Thyroid gland (tissue), 4 donors: ENCODE data around the gene DAAM2. TPM values are rescaled to one million over a fixed set of nuclear protein-coding genes. Genes with fewer than 3 reads are reported as not detected.

Source experiments
- DNase-seq, 2 donors: peaks; one replicate each; pipeline ENCODE4 v3.0.0-alpha.2; 2019
- H3K27ac ChIP-seq, 3 donors: fragments of 200-600 bp; sonication (generic); 1 replicate in 2 of 3; 2 replicates in 1 of 3; pipeline ENCODE4 v1.5.1; 2016 to 2019; ENCODE audit warnings: mild to moderate bottlenecking in 1 of 3, moderate library complexity in 1 of 3
- H3K27me3 ChIP-seq: fragments of 200-600 bp; sonication (generic); one replicate; pipeline ENCODE4 v1.5.1; 2019
- H3K36me3 ChIP-seq, 2 donors: fragments of 200-600 bp; sonication (generic); one replicate each; pipeline ENCODE4 v1.5.1; 2016 to 2019
- H3K4me1 ChIP-seq, 2 donors: fragments of 200-600 bp; sonication (generic); one replicate each; pipeline ENCODE4 v1.5.1; 2017 to 2019
- H3K4me3 ChIP-seq, 3 donors: fragments of 200-600 bp; sonication (generic); replicated peaks in 1 of 3; 1 replicate in 2 of 3; 2 replicates in 1 of 3; pipeline ENCODE4 v1.5.1; 2016; ENCODE audit warnings: mild to moderate bottlenecking in 1 of 3
- H3K9me3 ChIP-seq: fragments of 200-600 bp; sonication (generic); one replicate; pipeline ENCODE4 v1.5.1; 2017
- POLR2A ChIP-seq, 2 donors: fragments of 450-650 bp; IDR thresholded peaks; one replicate each; pipeline ENCODE4 v1.6.1; 2017; ENCODE audit warnings: antibody characterized with exemption in 2 of 2, mild to moderate bottlenecking in 2 of 2, moderate library complexity in 1 of 2
- WGBS, 2 donors: methylation state at CpG; one replicate each; pipeline ENCODE4 v1.1.5; 2017; 5-methylcytosine and 5-hydroxymethylcytosine counted together
- intact Hi-C: fragments of 100-400 bp; cut with DNase I; formaldehyde crosslinking; loops from one replicate; pipeline ENCODE4 v1.15.1; 2023
- total RNA-seq, 4 donors: library from RNA; depleted of rRNA; stranded (reverse); fragments of >200 nt; gene quantifications; one replicate each; pipeline ENCODE4 v1.2.3, GENCODE V29; 2016
- TF ChIP-seq, protein P1 (sequence below), 6 experiments: fragments of 200-600 bp in 3 of 6; fragments of 450-650 bp in 3 of 6; sonication (generic) in 3 of 6; IDR thresholded peaks; one replicate each; pipeline ENCODE4 v1.5.1; 2016 to 2019; ENCODE audit warnings: antibody characterized with exemption in 6 of 6, mild to moderate bottlenecking in 2 of 6, inconsistent platforms in 1 of 6, moderate library complexity in 1 of 6

Gene DAAM2
- total RNA-seq, 4 donors from 2014 or later = 17.8 to 37.0 (median 23.8) TPM

DNA sequence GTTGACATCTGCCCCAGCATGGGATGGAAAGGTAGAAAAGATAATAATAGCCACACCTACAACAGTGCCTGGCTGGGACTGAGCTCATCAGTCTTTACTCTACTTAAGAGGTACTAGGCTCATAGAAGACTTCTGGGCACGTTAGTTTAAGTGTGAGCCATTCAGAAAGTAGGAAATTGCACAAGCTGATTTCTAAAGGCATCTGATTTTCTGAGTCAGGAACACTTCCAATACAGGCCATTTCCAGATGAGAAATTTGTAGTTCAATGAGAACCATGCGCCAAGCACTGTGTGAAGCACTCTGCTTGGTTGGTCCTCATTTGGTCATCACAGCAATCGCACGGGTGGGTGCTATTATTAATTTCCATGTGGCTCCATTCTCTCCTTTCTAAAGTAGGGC, 99.8 kb downstream of the DAAM2 start:
- TF ChIP-seq, protein P1, sequence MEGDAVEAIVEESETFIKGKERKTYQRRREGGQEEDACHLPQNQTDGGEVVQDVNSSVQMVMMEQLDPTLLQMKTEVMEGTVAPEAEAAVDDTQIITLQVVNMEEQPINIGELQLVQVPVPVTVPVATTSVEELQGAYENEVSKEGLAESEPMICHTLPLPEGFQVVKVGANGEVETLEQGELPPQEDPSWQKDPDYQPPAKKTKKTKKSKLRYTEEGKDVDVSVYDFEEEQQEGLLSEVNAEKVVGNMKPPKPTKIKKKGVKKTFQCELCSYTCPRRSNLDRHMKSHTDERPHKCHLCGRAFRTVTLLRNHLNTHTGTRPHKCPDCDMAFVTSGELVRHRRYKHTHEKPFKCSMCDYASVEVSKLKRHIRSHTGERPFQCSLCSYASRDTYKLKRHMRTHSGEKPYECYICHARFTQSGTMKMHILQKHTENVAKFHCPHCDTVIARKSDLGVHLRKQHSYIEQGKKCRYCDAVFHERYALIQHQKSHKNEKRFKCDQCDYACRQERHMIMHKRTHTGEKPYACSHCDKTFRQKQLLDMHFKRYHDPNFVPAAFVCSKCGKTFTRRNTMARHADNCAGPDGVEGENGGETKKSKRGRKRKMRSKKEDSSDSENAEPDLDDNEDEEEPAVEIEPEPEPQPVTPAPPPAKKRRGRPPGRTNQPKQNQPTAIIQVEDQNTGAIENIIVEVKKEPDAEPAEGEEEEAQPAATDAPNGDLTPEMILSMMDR (IDR thresholded peaks at IDR 0.05) = no peak
- TF ChIP-seq POLR2A (IDR thresholded peaks at IDR 0.05) = no peak
- peaks cover 0 to 3% of the 10 kb centered on the region in 2 donors for H3K36me3 ChIP-seq
- no peak for DNase-seq
- H3K4me3 ChIP-seq = no peak overlapping the region
- H3K9me3 ChIP-seq = no peaks in the 10 kb centered on the region
- intact Hi-C loops = loop anchor here (10.0 kb wide), 1 partner anchor 517 kb away; no protein-coding TSS in a partner anchor
- H3K27me3 ChIP-seq = no peaks in the 10 kb centered on the region
- H3K27ac ChIP-seq = no peak overlapping the region
- peaks cover 0 to 12% of the 10 kb centered on the region in 2 donors for H3K4me1 ChIP-seq
- 60 to 88% methylated on average over 4 of the region's 4 CpGs for WGBS, 2 donors

DNA sequence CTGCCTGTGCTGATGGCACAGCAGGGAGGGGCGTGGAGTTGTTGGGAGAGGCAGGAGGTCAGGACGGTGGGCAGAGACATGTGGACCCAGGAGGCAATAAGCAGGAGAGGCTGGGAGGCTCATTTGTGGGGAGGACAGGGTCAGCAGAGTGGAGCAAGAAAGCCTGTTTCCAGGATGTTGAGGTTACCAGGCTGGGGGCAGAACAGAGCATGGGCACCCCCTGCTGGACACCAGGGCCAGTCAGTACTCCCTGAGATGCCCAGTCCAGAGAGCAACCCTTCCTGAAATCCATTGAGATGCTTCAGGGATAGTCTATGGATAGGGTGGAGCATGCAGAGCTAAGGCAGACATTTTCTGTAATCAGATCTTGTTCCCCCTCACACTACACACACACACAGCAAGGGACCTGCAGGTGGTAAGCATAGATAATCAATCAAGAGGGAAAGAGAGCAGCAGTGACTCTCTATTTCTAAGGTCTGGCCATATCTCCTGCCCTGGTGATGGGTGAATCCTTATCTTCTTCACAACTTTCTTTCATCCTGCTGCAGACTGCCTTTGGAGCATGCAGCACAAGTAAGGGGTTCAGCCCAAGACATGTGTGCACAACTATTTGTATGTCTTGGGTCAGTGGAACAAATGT, 100.4 kb downstream of the DAAM2 start:
- no peak overlapping the region for H3K4me3 ChIP-seq
- TF ChIP-seq POLR2A (IDR thresholded peaks at IDR 0.05) = no peak
- TF ChIP-seq, protein P1 (IDR thresholded peaks at IDR 0.05) = peak; percentile 21 to 70 (median 62)
- peak; percentile 69 to 72 for DNase-seq
- WGBS, 2 donors = 61 to 71% methylated on average over 2 of the region's 2 CpGs
- no peaks in the 10 kb centered on the region for H3K9me3 ChIP-seq
- H3K27ac ChIP-seq = no peak overlapping the region
- H3K36me3 ChIP-seq = peaks cover 0 to 3% of the 10 kb centered on the region in 2 donors
- H3K4me1 ChIP-seq = peaks cover 0 to 5% of the 10 kb centered on the region in 2 donors
- intact Hi-C loops = loop anchor here (10.0 kb wide), 1 partner anchor 518 kb away; no protein-coding TSS in a partner anchor
- no peaks in the 10 kb centered on the region for H3K27me3 ChIP-seq

DNA sequence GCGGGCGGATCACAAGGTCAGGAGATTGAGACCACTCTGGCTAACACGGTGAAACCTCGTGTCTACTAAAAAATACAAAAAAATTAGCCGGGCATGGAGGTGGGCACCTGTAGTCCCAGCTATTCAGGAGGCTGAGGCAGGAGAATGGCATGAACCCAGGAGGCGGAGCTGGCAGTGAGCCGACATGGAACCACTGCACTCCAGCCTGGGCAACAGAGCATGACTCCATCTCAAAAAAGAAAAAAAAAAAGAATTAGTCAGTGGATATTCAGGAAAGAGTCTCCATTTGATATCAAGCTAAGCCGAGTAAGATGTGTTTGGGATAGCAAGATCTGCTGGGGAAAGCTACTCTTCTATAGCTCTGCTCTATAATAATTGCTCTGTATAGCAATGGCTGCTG, 101.1 kb downstream of the DAAM2 start:
- peaks cover 0 to 3% of the 10 kb centered on the region in 2 donors for H3K36me3 ChIP-seq
- no peaks in the 10 kb centered on the region for H3K9me3 ChIP-seq
- WGBS, 2 donors = 67 to 71% methylated on average over 8 of the region's 8 CpGs
- DNase-seq = peak; percentile 78 to 80
- H3K4me3 ChIP-seq = no peak overlapping the region
- intact Hi-C loops = loop anchor here (10.0 kb wide), 1 partner anchor 518 kb away; no protein-coding TSS in a partner anchor
- no peak overlapping the region for H3K27ac ChIP-seq
- no peaks in the 10 kb centered on the region for H3K4me1 ChIP-seq
- no peak for TF ChIP-seq POLR2A (IDR thresholded peaks at IDR 0.05)
- TF ChIP-seq, protein P1 (IDR thresholded peaks at IDR 0.05) = no peak
- H3K27me3 ChIP-seq = no peaks in the 10 kb centered on the region

DNA sequence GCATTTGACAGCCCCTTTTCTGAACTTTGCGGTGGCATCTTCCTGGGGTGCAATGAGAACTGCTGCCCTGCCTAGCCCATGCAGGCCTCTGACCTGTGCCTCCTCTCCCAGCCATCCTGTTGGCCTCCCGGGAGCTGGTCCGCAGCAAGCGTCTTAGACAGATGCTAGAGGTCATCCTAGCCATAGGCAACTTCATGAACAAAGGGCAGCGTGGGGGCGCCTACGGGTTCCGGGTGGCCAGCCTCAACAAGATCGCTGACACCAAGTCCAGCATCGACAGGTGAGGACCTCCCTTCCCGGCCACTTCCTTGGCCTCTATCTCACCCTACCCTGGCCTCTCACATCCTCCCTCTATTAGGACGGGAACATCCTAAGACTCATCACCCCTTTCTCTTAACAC, 104.5 kb downstream of the DAAM2 start:
- H3K27me3 ChIP-seq = no peaks in the 10 kb centered on the region
- no peak overlapping the region for H3K4me3 ChIP-seq
- H3K36me3 ChIP-seq = peaks cover 0 to 5% of the 10 kb centered on the region in 2 donors
- 92 to 94% methylated on average over 12 of the region's 12 CpGs for WGBS, 2 donors
- intact Hi-C loops = loop anchor here (10.0 kb wide), 1 partner anchor 522 kb away; no protein-coding TSS in a partner anchor
- H3K9me3 ChIP-seq = no peaks in the 10 kb centered on the region
- H3K4me1 ChIP-seq = no peaks in the 10 kb centered on the region
- TF ChIP-seq POLR2A (IDR thresholded peaks at IDR 0.05) = no peak
- H3K27ac ChIP-seq = no peak overlapping the region
- DNase-seq = no peak

DNA sequence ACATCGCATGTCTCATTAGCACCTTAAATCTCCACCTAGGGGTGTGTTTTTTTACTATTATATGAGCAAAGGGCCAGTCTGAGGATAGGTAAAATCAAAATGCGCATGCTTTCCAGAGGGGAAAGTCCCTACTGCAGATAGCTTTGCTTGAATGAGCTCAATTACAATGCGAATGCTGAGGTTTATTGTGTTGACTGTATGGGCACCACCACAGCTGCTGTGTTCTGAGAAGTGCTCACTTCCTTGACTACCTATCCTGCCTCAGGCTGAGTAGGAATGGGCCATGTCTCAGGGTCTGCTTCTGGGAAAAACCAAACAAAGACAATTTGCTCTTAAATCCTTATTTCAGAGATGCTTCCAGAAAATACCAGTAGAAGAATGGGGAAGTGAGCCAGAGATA, 105.5 kb downstream of the DAAM2 start:
- no peak for DNase-seq
- no peaks in the 10 kb centered on the region for H3K9me3 ChIP-seq
- no peak for TF ChIP-seq POLR2A (IDR thresholded peaks at IDR 0.05)
- TF ChIP-seq, protein P1 (IDR thresholded peaks at IDR 0.05) = no peak
- H3K4me1 ChIP-seq = no peaks in the 10 kb centered on the region
- WGBS, 2 donors = 84 to 96% methylated on average over 3 of the region's 3 CpGs
- intact Hi-C loops = loop anchor here (10.0 kb wide), 1 partner anchor 523 kb away; no protein-coding TSS in a partner anchor
- H3K36me3 ChIP-seq = peaks cover 0 to 5% of the 10 kb centered on the region in 2 donors
- H3K27ac ChIP-seq = no peak overlapping the region
- H3K4me3 ChIP-seq = no peak overlapping the region
- H3K27me3 ChIP-seq = no peaks in the 10 kb centered on the region
